Activated CD4-positive, alpha-beta T cell treated with anti-CD3 and anti-CD28 coated beads, Interleukin-2, amount 10 ng/mL, durations not matched to agents 24 days and 14 days (primary cell): ENCODE measurements around the gene UBQLN3. TPM values are rescaled to one million over a fixed set of nuclear protein-coding genes. Genes with fewer than 3 reads are reported as not detected.

ENCODE experiments used
- DNase-seq: peaks from one replicate; pipeline ENCODE4 v3.0.0; 2022
- H3K27ac Mint-ChIP-seq: one replicate; pipeline ENCODE4 v1.8.0; 2022; ENCODE audit warnings: mild to moderate bottlenecking, mixed read lengths
- H3K27me3 Mint-ChIP-seq: one replicate; pipeline ENCODE4 v1.8.0; 2022; ENCODE audit warnings: mixed read lengths
- H3K36me3 Mint-ChIP-seq: one replicate; pipeline ENCODE4 v1.8.0; 2022; ENCODE audit warnings: low read depth, mild to moderate bottlenecking, mixed read lengths
- H3K4me1 Mint-ChIP-seq: one replicate; pipeline ENCODE4 v1.8.0; 2021; ENCODE audit warnings: mixed read lengths
- H3K4me3 Mint-ChIP-seq: one replicate; pipeline ENCODE4 v1.8.0; 2022; ENCODE audit warnings: mild to moderate bottlenecking, moderate library complexity, mixed read lengths
- H3K9me3 Mint-ChIP-seq: one replicate; pipeline ENCODE4 v1.8.0; 2021; ENCODE audit warnings: mixed read lengths
- intact Hi-C: fragments of 100-400 bp; cut with micrococcal nuclease; formaldehyde crosslinking; loops from one replicate; pipeline ENCODE4 v1.15.1; 2023
- total RNA-seq: library from RNA; stranded (reverse); gene quantifications from 2 replicates; pipeline ENCODE4 v1.2.3, GENCODE V29; 2022

UBQLN3 gene
- total RNA-seq, 1 donor from 2014 or later = not detected

DNA sequence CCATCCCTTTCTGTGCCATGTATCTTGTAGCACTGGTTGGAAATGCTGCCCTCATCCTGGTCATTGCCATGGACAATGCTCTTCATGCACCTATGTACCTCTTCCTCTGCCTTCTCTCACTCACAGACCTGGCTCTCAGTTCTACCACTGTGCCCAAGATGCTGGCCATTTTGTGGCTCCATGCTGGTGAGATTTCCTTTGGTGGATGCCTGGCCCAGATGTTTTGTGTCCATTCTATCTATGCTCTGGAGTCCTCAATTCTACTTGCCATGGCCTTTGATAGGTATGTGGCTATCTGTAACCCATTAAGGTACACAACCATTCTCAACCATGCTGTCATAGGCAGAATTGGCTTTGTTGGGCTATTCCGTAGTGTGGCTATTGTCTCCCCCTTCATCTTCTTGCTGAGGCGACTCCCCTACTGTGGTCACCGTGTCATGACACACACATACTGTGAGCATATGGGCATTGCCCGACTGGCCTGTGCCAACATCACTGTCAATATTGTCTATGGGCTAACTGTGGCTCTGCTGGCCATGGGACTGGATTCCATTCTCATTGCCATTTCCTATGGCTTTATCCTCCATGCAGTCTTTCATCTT is 20.9 kb downstream of the UBQLN3 start:
- Mint-ChIP-seq H3K27ac (no peak overlapping the region), H3K9me3 (no peaks in the 10 kb centered on the region), H3K4me1 (no peaks in the 10 kb centered on the region), H3K36me3 (no peaks in the 10 kb centered on the region), H3K27me3 (peaks cover 8% of the 10 kb centered on the region), H3K4me3 (no peak overlapping the region)
- intact Hi-C loops = no loop called here
- no peak for DNase-seq

DNA sequence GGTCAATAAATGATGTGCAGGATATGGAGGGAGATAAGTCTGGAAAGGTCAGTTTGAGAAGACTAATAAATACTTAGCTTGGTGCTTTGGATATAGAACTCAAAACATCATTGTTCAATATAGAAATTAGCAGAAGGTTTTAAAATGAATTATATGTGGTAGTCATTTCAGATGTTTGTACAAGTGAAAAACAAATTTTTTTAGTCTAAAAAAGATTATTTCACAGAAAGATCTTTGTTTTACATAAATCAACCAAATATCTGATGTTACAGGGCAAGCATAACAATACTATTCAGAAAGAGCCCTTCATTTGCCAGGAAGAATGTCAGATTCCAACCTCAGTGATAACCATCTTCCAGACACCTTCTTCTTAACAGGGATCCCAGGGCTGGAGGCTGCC is 21.4 kb downstream of the UBQLN3 start, which contains the start of gene OR52D1:
TSS of gene OR52D1 (plus strand) at position 301 of the 400 bp plus-strand sequence. CDS start at position 323, 22 bp downstream.
- Mint-ChIP-seq H3K4me1 (no peaks in the 10 kb centered on the region), H3K36me3 (no peaks in the 10 kb centered on the region), H3K4me3 (no peak within 1 kb of the TSS), H3K27ac (no peak within 1 kb of the TSS), H3K27me3 (peaks cover 10% of the 10 kb centered on the region), H3K9me3 (no peaks in the 10 kb centered on the region)
- no peak for DNase-seq
- intact Hi-C loops = no loop called here

DNA sequence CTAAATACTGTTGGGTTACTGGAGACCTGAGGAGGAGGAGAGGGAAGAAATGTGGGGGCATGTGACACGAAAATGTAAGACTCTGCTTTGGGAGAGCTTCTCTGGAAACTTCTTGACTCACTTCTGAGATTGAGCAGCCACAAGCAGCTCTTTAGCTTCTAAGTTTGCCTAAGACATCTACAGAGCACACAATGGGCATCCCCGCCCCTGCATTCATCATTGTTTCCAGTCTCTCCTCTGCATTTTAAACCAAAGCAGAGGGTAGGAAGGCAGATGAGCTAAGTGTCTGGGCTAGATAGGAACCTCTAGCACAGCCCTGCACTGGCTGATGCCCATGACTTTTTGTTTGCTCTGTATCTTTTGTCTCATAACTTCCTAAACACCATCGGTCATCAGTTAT is 23.3 kb downstream of the UBQLN3 start:
- Mint-ChIP-seq H3K36me3 (no peaks in the 10 kb centered on the region), H3K4me1 (no peaks in the 10 kb centered on the region), H3K9me3 (no peaks in the 10 kb centered on the region), H3K27me3 (peaks cover 7% of the 10 kb centered on the region), H3K4me3 (no peak overlapping the region), H3K27ac (peak overlapping the region; percentile 34)
- intact Hi-C loops = no loop called here
- DNase-seq = no peak

DNA sequence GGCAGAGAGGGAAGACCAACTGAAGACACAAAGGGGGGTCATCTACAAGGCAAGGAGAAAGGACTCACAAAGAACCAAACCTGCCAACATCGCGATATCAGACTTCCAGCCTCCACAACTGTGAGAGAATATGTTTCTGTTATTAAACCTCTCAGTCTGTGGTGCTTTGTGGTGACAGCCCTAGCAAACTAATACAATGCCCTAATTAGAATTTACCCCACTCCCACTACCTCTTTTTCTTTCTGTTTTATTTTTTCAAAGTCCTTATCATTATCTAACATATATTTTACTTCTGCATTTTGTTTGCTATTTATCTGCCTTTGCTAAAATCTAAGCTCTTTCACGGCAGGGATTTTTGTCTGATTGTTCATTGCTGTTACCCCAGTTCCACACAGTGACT is 23.8 kb downstream of the UBQLN3 start:
- intact Hi-C loops = no loop called here
- H3K4me3 Mint-ChIP-seq = no peak overlapping the region
- peak overlapping the region; percentile 34 for H3K27ac Mint-ChIP-seq
- no peaks in the 10 kb centered on the region for H3K9me3 Mint-ChIP-seq
- no peaks in the 10 kb centered on the region for H3K36me3 Mint-ChIP-seq
- DNase-seq = no peak
- H3K4me1 Mint-ChIP-seq = no peaks in the 10 kb centered on the region
- peaks cover 4% of the 10 kb centered on the region for H3K27me3 Mint-ChIP-seq

DNA sequence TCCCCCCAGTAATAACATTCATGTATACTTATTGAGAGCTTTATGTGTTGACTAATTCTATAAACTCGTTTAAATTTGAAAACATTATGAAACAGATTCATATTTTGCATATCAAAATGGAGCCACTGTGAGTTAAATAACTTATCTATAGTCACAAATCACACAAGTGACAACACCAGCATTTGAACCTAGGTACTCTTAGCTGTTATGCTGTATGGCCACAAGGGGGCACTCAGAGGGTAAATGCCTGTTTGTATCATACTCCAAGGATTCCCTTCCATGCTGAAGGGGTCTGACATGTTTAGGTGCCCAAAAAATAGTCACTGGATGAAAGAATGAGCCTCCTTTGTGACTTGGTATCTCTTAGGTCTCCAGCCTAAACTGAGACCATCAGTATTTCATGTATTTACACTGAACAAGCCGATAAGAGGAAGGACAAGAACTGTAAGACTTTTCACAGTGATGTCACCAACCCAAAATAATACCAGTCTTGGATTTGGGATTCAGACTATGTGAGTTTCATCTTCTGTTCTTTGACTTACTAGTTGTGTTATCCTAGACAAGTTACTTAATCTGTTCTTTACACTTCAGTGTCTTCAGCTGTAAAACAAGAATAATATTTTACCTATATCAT is 33.5 kb downstream of the UBQLN3 start:
- Mint-ChIP-seq H3K27ac (no peak overlapping the region), H3K4me3 (no peak overlapping the region), H3K9me3 (no peaks in the 10 kb centered on the region), H3K4me1 (no peaks in the 10 kb centered on the region), H3K36me3 (no peaks in the 10 kb centered on the region), H3K27me3 (peaks cover 15% of the 10 kb centered on the region)
- intact Hi-C loops = loop anchor here (1.0 kb wide), 1 partner anchor 332 kb away; the partner anchor contains the start of gene OR52N2
- peak; percentile 79 for DNase-seq

DNA sequence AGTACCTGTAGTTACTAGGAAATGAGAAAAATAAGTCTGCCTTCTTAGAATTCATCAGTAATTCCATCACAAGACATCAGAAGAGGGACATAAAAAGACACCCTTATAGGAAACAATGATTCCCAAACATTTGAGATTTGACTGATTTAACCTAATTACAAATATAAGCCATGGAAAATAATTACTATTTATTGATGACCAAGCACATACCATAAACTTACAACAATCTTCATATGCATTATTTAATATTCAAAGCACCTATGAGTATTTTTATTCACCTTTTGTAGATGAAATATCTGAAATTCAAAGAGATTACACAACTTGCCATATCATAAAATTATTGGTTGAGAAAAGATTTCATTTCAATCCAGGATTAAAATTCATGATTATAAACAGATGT is 35.8 kb downstream of the UBQLN3 start:
- intact Hi-C loops = no loop called here
- no peak overlapping the region for H3K4me3 Mint-ChIP-seq
- no peaks in the 10 kb centered on the region for H3K36me3 Mint-ChIP-seq
- peaks cover 13% of the 10 kb centered on the region for H3K27me3 Mint-ChIP-seq
- H3K4me1 Mint-ChIP-seq = no peaks in the 10 kb centered on the region
- no peaks in the 10 kb centered on the region for H3K9me3 Mint-ChIP-seq
- H3K27ac Mint-ChIP-seq = no peak overlapping the region
- DNase-seq = no peak

DNA sequence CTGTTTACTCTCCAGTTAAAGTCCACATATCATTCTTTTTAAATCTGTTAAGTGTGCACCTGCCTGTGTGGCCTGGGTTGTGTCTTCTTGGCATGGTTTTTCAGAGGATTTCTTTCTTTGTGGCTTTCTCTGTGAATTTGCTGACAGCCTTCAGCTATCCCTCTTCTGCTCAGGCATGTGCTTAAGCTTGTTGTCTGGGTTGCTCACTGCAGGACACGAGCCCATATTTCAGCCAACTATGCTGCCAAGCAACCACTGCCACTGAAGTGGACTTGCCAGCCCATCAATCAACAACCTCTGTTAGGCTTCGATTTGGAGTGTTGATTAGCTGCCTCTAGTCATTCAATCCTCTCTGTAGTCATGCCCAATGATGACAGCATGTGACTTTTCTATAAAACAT is 42.2 kb downstream of the UBQLN3 start:
- Mint-ChIP-seq H3K4me1 (no peaks in the 10 kb centered on the region), H3K4me3 (no peak overlapping the region), H3K27ac (no peak overlapping the region), H3K27me3 (peaks cover 3% of the 10 kb centered on the region), H3K9me3 (no peaks in the 10 kb centered on the region), H3K36me3 (no peaks in the 10 kb centered on the region)
- intact Hi-C loops = no loop called here
- no peak for DNase-seq

DNA sequence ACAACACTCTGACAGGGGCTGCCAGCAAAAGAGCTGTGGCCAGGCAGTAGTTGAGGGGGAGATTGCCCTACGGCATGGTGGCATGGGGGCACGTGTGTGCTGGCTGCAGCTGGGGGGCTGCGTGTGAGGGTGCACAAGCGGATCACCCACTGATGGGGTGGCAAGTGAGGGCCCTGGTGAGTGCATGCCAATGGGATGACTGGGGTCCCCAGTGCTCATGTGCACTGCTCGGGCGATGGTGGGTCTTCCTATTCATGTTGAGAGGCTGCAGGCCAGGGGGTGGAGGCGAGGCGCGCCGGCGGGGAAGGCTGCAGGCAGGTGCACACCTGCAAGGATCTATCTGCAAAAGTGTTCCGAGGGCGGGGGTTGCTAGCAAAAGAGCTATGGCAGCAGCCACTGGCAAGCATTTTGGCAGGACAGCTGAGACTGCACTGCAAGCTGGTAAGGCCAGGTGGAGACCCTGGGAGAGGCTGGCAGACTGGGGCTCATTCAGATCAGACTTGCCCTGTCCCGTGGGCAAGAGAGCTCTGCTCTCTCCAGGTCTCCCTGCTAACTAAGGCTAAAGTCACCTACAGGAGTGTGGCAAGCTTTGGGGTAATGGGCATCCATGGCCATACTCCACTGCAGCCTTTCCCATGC is 48.7 kb downstream of the UBQLN3 start:
- Mint-ChIP-seq H3K4me3 (no peak overlapping the region), H3K27me3 (no peaks in the 10 kb centered on the region), H3K4me1 (no peaks in the 10 kb centered on the region), H3K9me3 (no peaks in the 10 kb centered on the region), H3K27ac (no peak overlapping the region), H3K36me3 (no peaks in the 10 kb centered on the region)
- no peak for DNase-seq
- intact Hi-C loops = no loop called here

Other genes with a start within 250 kb of the UBQLN3 start
- gene HBE1, start 240.0 kb downstream of the UBQLN3 start, total RNA-seq = not detected in 2 replicates
- not detected in 2 replicates for gene OR51B4, start 208.0 kb downstream of the UBQLN3 start, total RNA-seq
- not detected in 2 replicates for gene OR51B2, start 185.7 kb downstream of the UBQLN3 start, total RNA-seq
- gene OR51B5, start 166.4 kb downstream of the UBQLN3 start, total RNA-seq = not detected in 2 replicates
- not detected in 2 replicates for gene OR51B6, start 158.4 kb downstream of the UBQLN3 start, total RNA-seq
- gene OR51M1, start 126.1 kb downstream of the UBQLN3 start, total RNA-seq = not detected in 2 replicates
- not detected in 2 replicates for gene OR51Q1, start 87.8 kb downstream of the UBQLN3 start, total RNA-seq
- not detected in 2 replicates for gene OR51I1, start 68.4 kb downstream of the UBQLN3 start, total RNA-seq
- not detected in 2 replicates for gene OR51I2, start 60.6 kb downstream of the UBQLN3 start, total RNA-seq
- gene OR52D1, start 21.3 kb downstream of the UBQLN3 start, total RNA-seq = not detected in 2 replicates
- gene UBQLNL, start 6.7 kb upstream of the UBQLN3 start, total RNA-seq = not detected in 2 replicates
- gene OR52H1, start 38.6 kb upstream of the UBQLN3 start, total RNA-seq = not detected in 2 replicates
- gene OR52B6, start 70.9 kb upstream of the UBQLN3 start, total RNA-seq = not detected in 2 replicates
- gene TRIM6, start 86.7 kb upstream of the UBQLN3 start, total RNA-seq = 0.14 and 0.62 TPM in 2 replicates
- gene TRIM34, start 115.0 kb upstream of the UBQLN3 start, total RNA-seq = 5.3 TPM in 2 replicates
- gene TRIM5, start 175.1 kb upstream of the UBQLN3 start, total RNA-seq = 9.3 and 9.7 TPM in 2 replicates
- gene TRIM22, start 179.8 kb upstream of the UBQLN3 start, total RNA-seq = 104 and 107 TPM in 2 replicates
- gene OR56B1, start 226.5 kb upstream of the UBQLN3 start, total RNA-seq = 0.16 TPM in 1 of 2 replicates, not detected in the other
- 0.38 TPM in 1 of 2 replicates, not detected in the other for gene OR52N4, start 244.3 kb upstream of the UBQLN3 start, total RNA-seq